Endothelial cell (in vitro differentiated cells): ENCODE results near the gene NPR3. TPM values are rescaled to one million over a fixed set of nuclear protein-coding genes. Genes with fewer than 3 reads are reported as not detected.

ENCODE experiments used
- DNase-seq: peaks from one replicate; pipeline ENCODE4 v3.0.0; 2021; ENCODE audit warnings: low spot score
- H3K27ac Mint-ChIP-seq: one replicate; pipeline ENCODE4 v1.8.0; 2021; ENCODE audit warnings: mixed read lengths, inconsistent platforms; ENCODE audit not compliant: unreplicated experiment
- H3K27me3 Mint-ChIP-seq: one replicate; pipeline ENCODE4 v1.8.0; 2021; ENCODE audit warnings: mild to moderate bottlenecking, moderate library complexity, mixed read lengths, inconsistent platforms; ENCODE audit not compliant: unreplicated experiment
- H3K36me3 Mint-ChIP-seq: one replicate; pipeline ENCODE4 v1.8.0; 2021; ENCODE audit warnings: mild to moderate bottlenecking, low read depth, mixed read lengths, inconsistent platforms; ENCODE audit not compliant: unreplicated experiment
- H3K4me1 Mint-ChIP-seq: one replicate; pipeline ENCODE4 v1.8.0; 2021; ENCODE audit warnings: mild to moderate bottlenecking, mixed read lengths, inconsistent platforms; ENCODE audit not compliant: unreplicated experiment
- H3K4me3 Mint-ChIP-seq: one replicate; pipeline ENCODE4 v1.8.0; 2021; ENCODE audit warnings: mild to moderate bottlenecking, mixed read lengths, inconsistent platforms; ENCODE audit not compliant: unreplicated experiment
- H3K9me3 Mint-ChIP-seq: one replicate; pipeline ENCODE4 v1.8.0; 2021; ENCODE audit warnings: mixed read lengths, inconsistent platforms; ENCODE audit not compliant: unreplicated experiment
- total RNA-seq: library from RNA; stranded (reverse); fragmentation: NEBNext Ultra II Directional; extraction: Animal tissue kit (Norgen Biotek cat#: 25700); gene quantifications from one replicate; pipeline ENCODE4 v1.2.1, GENCODE V29; 2021; ENCODE audit not compliant: unreplicated experiment
- TF ChIP-seq, protein P1 (sequence below): fragments of 200-600 bp; sonication (generic); IDR thresholded peaks from one replicate; pipeline ENCODE4 v1.5.0; 2021; ENCODE audit warnings: antibody characterized with exemption; ENCODE audit not compliant: unreplicated experiment

NPR3 gene
- total RNA-seq, 1 donor from 2014 or later: 73.3 TPM

DNA sequence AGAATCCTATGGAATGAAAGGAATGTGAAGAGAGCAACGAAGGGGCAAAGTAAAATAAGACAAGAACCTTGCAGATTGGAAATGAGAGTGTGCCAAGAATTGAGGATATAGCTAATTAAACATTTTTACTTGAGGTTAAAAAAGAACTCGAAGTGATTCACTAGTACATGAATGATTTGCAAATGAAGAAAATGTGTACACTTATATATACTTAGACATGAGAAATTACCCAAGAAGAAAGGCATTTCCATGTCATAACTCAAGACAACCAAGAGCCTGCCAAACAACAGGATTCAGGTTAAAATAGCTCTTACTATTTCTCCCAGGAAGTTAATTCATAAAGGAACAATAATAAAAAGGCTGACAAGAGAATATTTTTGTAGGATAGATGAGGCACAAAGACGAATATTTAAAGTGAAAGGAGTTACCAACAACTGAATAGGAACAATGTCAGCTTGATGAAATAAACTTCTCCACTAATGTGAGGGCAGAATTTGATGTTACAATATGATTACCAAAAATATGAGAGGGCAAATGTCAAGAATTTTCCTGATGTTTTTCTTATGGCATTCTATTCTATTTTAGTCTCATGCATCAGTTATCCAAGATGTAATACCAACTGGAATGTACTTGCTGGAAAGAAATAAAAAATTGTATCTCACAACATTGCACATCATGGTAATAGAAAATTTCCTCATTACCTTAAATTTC is 18.9 kb upstream of the NPR3 start:
- no peak overlapping the region for H3K4me3 Mint-ChIP-seq
- H3K36me3 Mint-ChIP-seq: no peaks in the 10 kb centered on the region
- no peak for DNase-seq
- H3K27me3 Mint-ChIP-seq: no peaks in the 10 kb centered on the region
- TF ChIP-seq, protein P1, sequence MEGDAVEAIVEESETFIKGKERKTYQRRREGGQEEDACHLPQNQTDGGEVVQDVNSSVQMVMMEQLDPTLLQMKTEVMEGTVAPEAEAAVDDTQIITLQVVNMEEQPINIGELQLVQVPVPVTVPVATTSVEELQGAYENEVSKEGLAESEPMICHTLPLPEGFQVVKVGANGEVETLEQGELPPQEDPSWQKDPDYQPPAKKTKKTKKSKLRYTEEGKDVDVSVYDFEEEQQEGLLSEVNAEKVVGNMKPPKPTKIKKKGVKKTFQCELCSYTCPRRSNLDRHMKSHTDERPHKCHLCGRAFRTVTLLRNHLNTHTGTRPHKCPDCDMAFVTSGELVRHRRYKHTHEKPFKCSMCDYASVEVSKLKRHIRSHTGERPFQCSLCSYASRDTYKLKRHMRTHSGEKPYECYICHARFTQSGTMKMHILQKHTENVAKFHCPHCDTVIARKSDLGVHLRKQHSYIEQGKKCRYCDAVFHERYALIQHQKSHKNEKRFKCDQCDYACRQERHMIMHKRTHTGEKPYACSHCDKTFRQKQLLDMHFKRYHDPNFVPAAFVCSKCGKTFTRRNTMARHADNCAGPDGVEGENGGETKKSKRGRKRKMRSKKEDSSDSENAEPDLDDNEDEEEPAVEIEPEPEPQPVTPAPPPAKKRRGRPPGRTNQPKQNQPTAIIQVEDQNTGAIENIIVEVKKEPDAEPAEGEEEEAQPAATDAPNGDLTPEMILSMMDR: no peak
- H3K4me1 Mint-ChIP-seq: no peaks in the 10 kb centered on the region
- no peak overlapping the region for H3K27ac Mint-ChIP-seq
- no peaks in the 10 kb centered on the region for H3K9me3 Mint-ChIP-seq

DNA sequence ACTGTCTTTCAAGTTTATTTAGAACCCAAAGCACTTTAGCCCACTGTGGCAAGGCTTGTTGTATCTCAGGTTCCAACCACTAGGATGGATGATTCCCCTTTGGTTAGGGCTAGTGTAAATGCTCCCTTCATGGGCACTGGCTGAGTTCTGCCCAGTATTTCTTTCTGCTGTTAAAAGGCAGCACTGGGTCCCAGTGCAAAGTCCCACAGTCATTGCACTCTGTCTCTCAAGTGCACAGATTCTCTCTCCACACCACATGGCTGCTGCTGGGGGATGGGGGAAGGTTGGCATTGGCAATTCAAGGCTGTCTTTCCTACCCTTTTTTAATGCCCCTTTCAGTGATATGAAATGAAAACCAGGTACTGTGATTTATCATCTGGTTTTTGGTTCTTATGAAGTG is 7.2 kb upstream of the NPR3 start:
- Mint-ChIP-seq H3K4me1 (peaks cover 6% of the 10 kb centered on the region), H3K36me3 (no peaks in the 10 kb centered on the region), H3K4me3 (no peak overlapping the region), H3K27me3 (no peaks in the 10 kb centered on the region), H3K27ac (no peak overlapping the region), H3K9me3 (no peaks in the 10 kb centered on the region)
- DNase-seq: no peak
- TF ChIP-seq, protein P1: no peak

DNA sequence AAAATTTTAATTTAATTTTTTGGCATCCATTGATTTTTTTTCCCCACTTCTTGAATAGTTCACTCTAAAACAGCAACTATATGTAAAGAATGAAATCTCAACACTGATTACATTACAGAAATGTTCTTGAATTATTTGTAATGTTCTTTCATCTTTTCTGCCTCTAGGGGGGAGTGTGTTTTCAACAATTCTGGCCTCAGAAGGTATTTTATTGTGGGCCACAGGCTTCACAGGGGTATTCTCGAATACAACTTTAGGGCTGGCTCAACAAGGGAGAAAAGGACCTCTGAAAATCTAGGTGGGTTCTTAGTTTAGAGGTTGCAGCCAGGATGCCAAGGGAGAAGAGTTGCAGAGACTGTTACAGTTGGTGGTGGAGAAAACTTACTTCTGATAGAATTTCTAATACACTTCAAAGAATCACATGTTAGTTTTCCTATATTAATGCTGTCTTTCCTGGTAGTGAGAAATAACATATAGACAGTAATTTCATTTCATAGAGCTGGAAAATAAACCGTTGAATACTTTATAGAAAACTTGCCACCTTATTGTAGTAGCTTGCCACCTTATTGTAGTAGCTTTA is 3.6 kb upstream of the NPR3 start:
- peaks cover 18% of the 10 kb centered on the region for H3K4me1 Mint-ChIP-seq
- no peak for DNase-seq
- H3K9me3 Mint-ChIP-seq: no peaks in the 10 kb centered on the region
- H3K36me3 Mint-ChIP-seq: peaks cover 3% of the 10 kb centered on the region
- TF ChIP-seq, protein P1: peak; percentile 63
- H3K27me3 Mint-ChIP-seq: peaks cover 6% of the 10 kb centered on the region
- H3K4me3 Mint-ChIP-seq: no peak overlapping the region
- no peak overlapping the region for H3K27ac Mint-ChIP-seq

DNA sequence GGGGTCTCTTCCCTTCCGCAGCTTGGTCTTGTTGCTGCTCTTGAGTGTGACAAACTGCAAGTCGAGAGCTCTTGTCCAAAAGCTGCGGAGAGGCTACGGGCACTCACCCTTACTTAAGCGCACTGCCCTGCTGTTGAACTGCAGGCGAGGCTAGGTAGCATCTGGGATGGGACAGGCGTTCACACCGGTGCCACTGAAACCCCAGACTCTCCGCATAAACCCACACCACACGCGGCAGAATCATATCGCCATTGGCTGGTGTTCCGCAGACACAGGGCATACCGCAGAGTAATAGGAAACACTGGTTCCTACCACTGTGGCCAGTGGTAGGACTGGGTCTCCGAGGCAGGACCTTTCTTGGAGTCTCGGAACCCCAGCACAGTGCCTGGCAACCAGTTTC is 2.2 kb upstream of the NPR3 start:
- TF ChIP-seq, protein P1: no peak
- no peak overlapping the region for H3K4me3 Mint-ChIP-seq
- H3K27me3 Mint-ChIP-seq: peaks cover 13% of the 10 kb centered on the region
- DNase-seq: no peak
- peaks cover 25% of the 10 kb centered on the region for H3K4me1 Mint-ChIP-seq
- no peak overlapping the region for H3K27ac Mint-ChIP-seq
- peaks cover 8% of the 10 kb centered on the region for H3K36me3 Mint-ChIP-seq
- H3K9me3 Mint-ChIP-seq: no peaks in the 10 kb centered on the region
